BLaER1 (cell line): ENCODE results near the gene NIN.

Experiments
- H3K27ac ChIP-seq: shearing (Covaris generic); formaldehyde crosslinking; 2 replicates; pipeline ENCODE4 v1.8.1; 2022
- H3K27me3 ChIP-seq: shearing (Covaris generic); formaldehyde crosslinking; 2 replicates; pipeline ENCODE4 v1.8.1; 2022
- H3K36me3 ChIP-seq: shearing (Covaris generic); formaldehyde crosslinking; 2 replicates; pipeline ENCODE4 v1.8.1; 2022
- H3K4me1 ChIP-seq: shearing (Covaris generic); formaldehyde crosslinking; 2 replicates; pipeline ENCODE4 v1.8.1; 2022
- H3K4me2 ChIP-seq: shearing (Covaris generic); formaldehyde crosslinking; 2 replicates; pipeline ENCODE4 v1.8.1; 2022
- H3K4me3 ChIP-seq: shearing (Covaris generic); formaldehyde crosslinking; 2 replicates; pipeline ENCODE4 v1.8.1; 2022
- H3K9ac ChIP-seq: shearing (Covaris generic); formaldehyde crosslinking; 2 replicates; pipeline ENCODE4 v1.8.1; 2022
- H3K9me3 ChIP-seq: shearing (Covaris generic); formaldehyde crosslinking; 2 replicates; pipeline ENCODE4 v1.8.1; 2022
- H4K20me1 ChIP-seq: shearing (Covaris generic); formaldehyde crosslinking; 2 replicates; pipeline ENCODE4 v1.8.1; 2022
- Cebpa-rat ChIP-seq: shearing (Covaris generic); IDR thresholded peaks from 2 replicates; pipeline ENCODE4 v1.8.1; 2022

The NIN gene

GRCh38 chr14:50812180-50812579 is 18.8 kb downstream of the NIN start:
- Histone ChIP-seq H3K9me3 (peaks cover 23% of the 10 kb centered on the region), H3K9ac (peak overlapping the region; percentile 48), H3K27ac (peak overlapping the region; percentile 52), H3K4me2 (peak overlapping the region; percentile 81), H4K20me1 (peaks cover 58% of the 10 kb centered on the region), H3K4me3 (no peak overlapping the region; the same call in 1 of the 2 replicates), H3K27me3 (no peaks in the 10 kb centered on the region), H3K4me1 (peaks cover 29% of the 10 kb centered on the region), H3K36me3 (peaks cover 59% of the 10 kb centered on the region)
- TF ChIP-seq Cebpa-rat = no peak

- Histone ChIP-seq H3K4me3 (no peak overlapping the region), H3K4me2 (no peak overlapping the region), H3K4me1 (peaks cover 36% of the 10 kb centered on the region), H4K20me1 (peaks cover 39% of the 10 kb centered on the region), H3K9ac (no peak overlapping the region), H3K27me3 (no peaks in the 10 kb centered on the region), H3K9me3 (no peaks in the 10 kb centered on the region; the same call in 1 of the 2 replicates), H3K27ac (no peak overlapping the region), H3K36me3 (peaks cover 74% of the 10 kb centered on the region)
- TF ChIP-seq Cebpa-rat = no peak
These were observed 22.9 kb downstream of the NIN start for GRCh38 chr14:50808053-50808452.

- no peak overlapping the region for H3K4me3 ChIP-seq
- no peak overlapping the region for H3K9ac ChIP-seq
- H4K20me1 ChIP-seq = peaks cover 27% of the 10 kb centered on the region
- no peaks in the 10 kb centered on the region for H3K9me3 ChIP-seq
- no peak for TF ChIP-seq Cebpa-rat
- H3K27ac ChIP-seq = 0 out of 2 replicates have a peak overlapping the region, but pooled peaks have one; percentile 2
- H3K4me1 ChIP-seq = peaks cover 39% of the 10 kb centered on the region
- H3K27me3 ChIP-seq = no peaks in the 10 kb centered on the region
- no peak overlapping the region for H3K4me2 ChIP-seq
- peaks cover 66% of the 10 kb centered on the region for H3K36me3 ChIP-seq
These were observed 24.6 kb downstream of the NIN start for GRCh38 chr14:50806241-50806933.

GRCh38 chr14:50805396-50805795 is 25.6 kb downstream of the NIN start:
- Histone ChIP-seq H3K9me3 (no peaks in the 10 kb centered on the region), H3K4me1 (peaks cover 42% of the 10 kb centered on the region), H3K4me2 (peak overlapping the region; percentile 73), H3K9ac (no peak overlapping the region), H3K36me3 (peaks cover 76% of the 10 kb centered on the region), H3K4me3 (no peak overlapping the region), H3K27me3 (no peaks in the 10 kb centered on the region), H3K27ac (no peak overlapping the region), H4K20me1 (peaks cover 27% of the 10 kb centered on the region)
- no peak for TF ChIP-seq Cebpa-rat

GRCh38 chr14:50804181-50804721 is 26.7 kb downstream of the NIN start:
- Histone ChIP-seq H3K9ac (no peak overlapping the region), H3K9me3 (no peaks in the 10 kb centered on the region), H3K4me1 (peaks cover 42% of the 10 kb centered on the region), H3K27ac (peak overlapping the region; percentile 39), H3K4me3 (no peak overlapping the region), H4K20me1 (peaks cover 23% of the 10 kb centered on the region), H3K36me3 (peaks cover 75% of the 10 kb centered on the region), H3K4me2 (peak overlapping the region; percentile 73), H3K27me3 (no peaks in the 10 kb centered on the region)
- TF ChIP-seq Cebpa-rat = no peak

GRCh38 chr14:50801706-50802105 is 29.3 kb downstream of the NIN start:
- no peak for TF ChIP-seq Cebpa-rat
- Histone ChIP-seq H3K4me2 (peak overlapping the region; percentile 73), H3K9me3 (no peaks in the 10 kb centered on the region), H3K36me3 (peaks cover 72% of the 10 kb centered on the region), H3K4me1 (peaks cover 63% of the 10 kb centered on the region), H3K27ac (no peak overlapping the region), H3K27me3 (no peaks in the 10 kb centered on the region), H3K9ac (no peak overlapping the region), H4K20me1 (peaks cover 15% of the 10 kb centered on the region), H3K4me3 (no peak overlapping the region)

GRCh38 chr14:50800032-50800431 is 30.9 kb downstream of the NIN start:
- TF ChIP-seq Cebpa-rat = no peak
- no peak overlapping the region for H3K9ac ChIP-seq
- no peak overlapping the region for H3K4me3 ChIP-seq
- H3K9me3 ChIP-seq = no peaks in the 10 kb centered on the region
- peaks cover 72% of the 10 kb centered on the region for H3K36me3 ChIP-seq
- H3K4me1 ChIP-seq = peaks cover 77% of the 10 kb centered on the region
- H3K27ac ChIP-seq = no peak overlapping the region
- peaks cover 14% of the 10 kb centered on the region; the same call in 1 of the 2 replicates for H4K20me1 ChIP-seq
- H3K27me3 ChIP-seq = no peaks in the 10 kb centered on the region
- H3K4me2 ChIP-seq = no peak overlapping the region

- no peak overlapping the region for H3K27ac ChIP-seq
- peaks cover 14% of the 10 kb centered on the region; the same call in 1 of the 2 replicates for H4K20me1 ChIP-seq
- peak overlapping the region; percentile 25 for H3K4me2 ChIP-seq
These were observed 32.9 kb downstream of the NIN start for GRCh38 chr14:50798048-50798421.

GRCh38 chr14:50797250-50798047 is 33.5 kb downstream of the NIN start:
- H3K27me3 ChIP-seq = no peaks in the 10 kb centered on the region
- peak overlapping the region; percentile 25 for H3K4me2 ChIP-seq
- no peak overlapping the region for H3K27ac ChIP-seq
- no peak for TF ChIP-seq Cebpa-rat
- no peak overlapping the region for H3K4me3 ChIP-seq
- H4K20me1 ChIP-seq = peaks cover 14% of the 10 kb centered on the region; the same call in 1 of the 2 replicates
- H3K36me3 ChIP-seq = peaks cover 57% of the 10 kb centered on the region
- no peaks in the 10 kb centered on the region for H3K9me3 ChIP-seq
- H3K4me1 ChIP-seq = peaks cover 77% of the 10 kb centered on the region
- H3K9ac ChIP-seq = no peak overlapping the region

More at GRCh38 chr14:50798048-50798421, 32.9 kb downstream of the NIN start:
- TF ChIP-seq Cebpa-rat = no peak
- Histone ChIP-seq H3K27me3 (no peaks in the 10 kb centered on the region), H3K4me1 (peaks cover 77% of the 10 kb centered on the region), H3K9ac (no peak overlapping the region), H3K9me3 (no peaks in the 10 kb centered on the region), H3K4me3 (no peak overlapping the region), H3K36me3 (peaks cover 57% of the 10 kb centered on the region)

- H3K36me3 ChIP-seq = peaks cover 56% of the 10 kb centered on the region
- H3K4me2 ChIP-seq = no peak overlapping the region
- H3K4me3 ChIP-seq = no peak overlapping the region
- H4K20me1 ChIP-seq = peaks cover 14% of the 10 kb centered on the region; the same call in 1 of the 2 replicates
- peaks cover 77% of the 10 kb centered on the region for H3K4me1 ChIP-seq
- H3K27ac ChIP-seq = no peak overlapping the region
- H3K9me3 ChIP-seq = no peaks in the 10 kb centered on the region
- no peaks in the 10 kb centered on the region for H3K27me3 ChIP-seq
- TF ChIP-seq Cebpa-rat = no peak
- H3K9ac ChIP-seq = no peak overlapping the region
These were observed 34.6 kb downstream of the NIN start for GRCh38 chr14:50796390-50796789.
